Calu3 (cell line): ENCODE data around the gene GJA5. TPM values are rescaled to one million over a fixed set of nuclear protein-coding genes. Genes with fewer than 3 reads are reported as not detected.

Experiments used
- BruUV-seq: library from RNA; stranded (reverse); fragments of 400-500 nt; replicated peaks from 2 replicates; lab custom pipeline; 2021; lab: Mats Ljungman, UMichigan
- CTCF ChIA-PET: fragments of 300-600 bp; sonication (Branson Sonifier 250); formaldehyde crosslinking; loops from one replicate; lab custom pipeline; 2022; ENCODE audit warnings: antibody characterized with exemption; lab: Charles Lee
- DNase-seq: peaks from one replicate; pipeline ENCODE4 v3.0.0; 2022
- H3K27ac Mint-ChIP-seq: one replicate; pipeline ENCODE4 v1.8.0; 2022; ENCODE audit warnings: mixed read lengths; ENCODE audit not compliant: unreplicated experiment
- H3K27me3 Mint-ChIP-seq: one replicate; pipeline ENCODE4 v1.8.0; 2022; ENCODE audit warnings: mixed read lengths; ENCODE audit not compliant: unreplicated experiment
- H3K36me3 Mint-ChIP-seq: one replicate; pipeline ENCODE4 v1.8.0; 2022; ENCODE audit warnings: mild to moderate bottlenecking, moderate library complexity, mixed read lengths; ENCODE audit not compliant: insufficient read depth, unreplicated experiment
- H3K4me1 Mint-ChIP-seq: one replicate; pipeline ENCODE4 v1.8.0; 2022; ENCODE audit warnings: mild to moderate bottlenecking, low read depth, mixed read lengths; ENCODE audit not compliant: unreplicated experiment
- H3K4me3 Mint-ChIP-seq: one replicate; pipeline ENCODE4 v1.8.0; 2022; ENCODE audit warnings: mild to moderate bottlenecking, low read depth, moderate library complexity, mixed read lengths; ENCODE audit not compliant: unreplicated experiment
- H3K9me3 Mint-ChIP-seq: one replicate; pipeline ENCODE4 v1.8.0; 2022; ENCODE audit warnings: low read depth, mixed read lengths; ENCODE audit not compliant: unreplicated experiment
- intact Hi-C: fragments of 100-400 bp; cut with micrococcal nuclease; formaldehyde crosslinking; loops from one replicate; pipeline ENCODE4 v1.10.0; 2022; ENCODE audit not compliant: unreplicated experiment
- total RNA-seq: library from RNA; stranded (reverse); gene quantifications from 2 replicates; pipeline ENCODE4 v1.2.3, GENCODE V29; 2022
- TF ChIP-seq, protein P1 (sequence below): fragments of 200-600 bp; IDR thresholded peaks from one replicate; pipeline ENCODE4 v1.8.0; 2022; ENCODE audit warnings: antibody characterized with exemption; ENCODE audit not compliant: unreplicated experiment

GJA5 gene
- total RNA-seq, 1 experiment from 2014 or later: not detected

- BruUV-seq: no TSS peak
Observed at GRCh38 chr1:147791876-147792275, 31.5 kb upstream of the GJA5 start.

DNA sequence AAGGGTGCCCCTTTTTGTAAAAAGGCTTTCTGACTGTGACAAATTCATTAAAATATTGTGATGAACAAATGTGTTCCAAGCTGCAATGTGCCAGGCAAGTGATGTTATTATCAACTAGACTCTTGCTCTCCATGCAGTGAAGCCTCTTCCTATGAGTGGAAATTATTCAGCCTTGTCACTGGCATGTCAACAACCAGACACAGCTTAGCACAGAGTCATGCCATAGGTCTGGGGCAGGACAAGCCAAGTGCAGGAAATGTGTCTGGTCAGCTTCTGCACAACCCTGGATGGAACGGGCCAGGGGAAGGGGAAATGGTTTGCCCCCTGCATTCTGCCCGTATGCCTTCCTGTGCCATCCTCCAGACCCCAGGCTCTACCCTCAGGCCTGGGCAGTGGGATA lies 27.4 kb upstream of the GJA5 start:
- peaks cover 32% of the 10 kb centered on the region for H3K27me3 Mint-ChIP-seq
- CTCF ChIA-PET: no interaction called here
- TF ChIP-seq, protein P1, sequence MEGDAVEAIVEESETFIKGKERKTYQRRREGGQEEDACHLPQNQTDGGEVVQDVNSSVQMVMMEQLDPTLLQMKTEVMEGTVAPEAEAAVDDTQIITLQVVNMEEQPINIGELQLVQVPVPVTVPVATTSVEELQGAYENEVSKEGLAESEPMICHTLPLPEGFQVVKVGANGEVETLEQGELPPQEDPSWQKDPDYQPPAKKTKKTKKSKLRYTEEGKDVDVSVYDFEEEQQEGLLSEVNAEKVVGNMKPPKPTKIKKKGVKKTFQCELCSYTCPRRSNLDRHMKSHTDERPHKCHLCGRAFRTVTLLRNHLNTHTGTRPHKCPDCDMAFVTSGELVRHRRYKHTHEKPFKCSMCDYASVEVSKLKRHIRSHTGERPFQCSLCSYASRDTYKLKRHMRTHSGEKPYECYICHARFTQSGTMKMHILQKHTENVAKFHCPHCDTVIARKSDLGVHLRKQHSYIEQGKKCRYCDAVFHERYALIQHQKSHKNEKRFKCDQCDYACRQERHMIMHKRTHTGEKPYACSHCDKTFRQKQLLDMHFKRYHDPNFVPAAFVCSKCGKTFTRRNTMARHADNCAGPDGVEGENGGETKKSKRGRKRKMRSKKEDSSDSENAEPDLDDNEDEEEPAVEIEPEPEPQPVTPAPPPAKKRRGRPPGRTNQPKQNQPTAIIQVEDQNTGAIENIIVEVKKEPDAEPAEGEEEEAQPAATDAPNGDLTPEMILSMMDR: no peak
- no peak for DNase-seq
- H3K4me1 Mint-ChIP-seq: no peaks in the 10 kb centered on the region
- H3K4me3 Mint-ChIP-seq: no peak overlapping the region
- no TSS peak for BruUV-seq
- intact Hi-C loops: loop anchor here (10.0 kb wide), 1 partner anchor 47 kb away; no protein-coding TSS in a partner anchor
- no peaks in the 10 kb centered on the region for H3K36me3 Mint-ChIP-seq
- no peak overlapping the region for H3K27ac Mint-ChIP-seq
- peaks cover 3% of the 10 kb centered on the region for H3K9me3 Mint-ChIP-seq

More at GRCh38 chr1:147791876-147792275, 31.5 kb upstream of the GJA5 start:
- TF ChIP-seq, protein P1: no peak
- intact Hi-C loops: no loop called here
- Mint-ChIP-seq H3K27me3 (peaks cover 16% of the 10 kb centered on the region), H3K27ac (no peak overlapping the region), H3K9me3 (peaks cover 3% of the 10 kb centered on the region), H3K36me3 (no peaks in the 10 kb centered on the region), H3K4me1 (no peaks in the 10 kb centered on the region), H3K4me3 (no peak overlapping the region)
- no peak for DNase-seq
- CTCF ChIA-PET: no interaction called here

- intact Hi-C loops: loop anchor here (10.0 kb wide), 1 partner anchor 48 kb away; no protein-coding TSS in a partner anchor
- no TSS peak for BruUV-seq
- CTCF ChIA-PET: no interaction called here
Observed at GRCh38 chr1:147786536-147786935, 26.1 kb upstream of the GJA5 start.

GRCh38 chr1:147785794-147786506 lies 25.5 kb upstream of the GJA5 start:
- H3K27me3 Mint-ChIP-seq: peaks cover 32% of the 10 kb centered on the region
- BruUV-seq: no TSS peak
- H3K4me1 Mint-ChIP-seq: peaks cover 6% of the 10 kb centered on the region
- DNase-seq: no peak
- CTCF ChIA-PET: no interaction called here
- intact Hi-C loops: loop anchor here (10.0 kb wide), 1 partner anchor 49 kb away; no protein-coding TSS in a partner anchor
- no peak overlapping the region for H3K27ac Mint-ChIP-seq
- no peaks in the 10 kb centered on the region for H3K36me3 Mint-ChIP-seq
- H3K9me3 Mint-ChIP-seq: no peaks in the 10 kb centered on the region
- no peak overlapping the region for H3K4me3 Mint-ChIP-seq
- TF ChIP-seq, protein P1: no peak

More at GRCh38 chr1:147786536-147786935, 26.1 kb upstream of the GJA5 start:
- DNase-seq: no peak
- Mint-ChIP-seq H3K4me1 (no peaks in the 10 kb centered on the region), H3K36me3 (no peaks in the 10 kb centered on the region), H3K4me3 (no peak overlapping the region), H3K9me3 (peaks cover under 1% of the 10 kb centered on the region), H3K27ac (no peak overlapping the region), H3K27me3 (peaks cover 32% of the 10 kb centered on the region)
- TF ChIP-seq, protein P1: no peak
